GM12875 (cell line): ENCODE measurements around the gene ADAMTSL5.
"Not testable (repeated sequence)": the region's sequence is repeated elsewhere in the genome, so short reads cannot be mapped to it uniquely, and the experiment has no call there.

Experiments used
- H3K4me3 ChIP-seq: one replicate; pipeline ENCODE4 v1.5.1; 2011; ENCODE audit warnings: low read depth, low read length, control low read depth
- TF ChIP-seq, protein P1 (sequence below): IDR thresholded peaks from 2 replicates; pipeline ENCODE4 v1.5.1; 2011; ENCODE audit warnings: low read depth, mild to moderate bottlenecking, control low read depth, inconsistent platforms, low read length, moderate library complexity, borderline replicate concordance; ENCODE audit not compliant: insufficient read depth

ADAMTSL5 gene

DNA sequence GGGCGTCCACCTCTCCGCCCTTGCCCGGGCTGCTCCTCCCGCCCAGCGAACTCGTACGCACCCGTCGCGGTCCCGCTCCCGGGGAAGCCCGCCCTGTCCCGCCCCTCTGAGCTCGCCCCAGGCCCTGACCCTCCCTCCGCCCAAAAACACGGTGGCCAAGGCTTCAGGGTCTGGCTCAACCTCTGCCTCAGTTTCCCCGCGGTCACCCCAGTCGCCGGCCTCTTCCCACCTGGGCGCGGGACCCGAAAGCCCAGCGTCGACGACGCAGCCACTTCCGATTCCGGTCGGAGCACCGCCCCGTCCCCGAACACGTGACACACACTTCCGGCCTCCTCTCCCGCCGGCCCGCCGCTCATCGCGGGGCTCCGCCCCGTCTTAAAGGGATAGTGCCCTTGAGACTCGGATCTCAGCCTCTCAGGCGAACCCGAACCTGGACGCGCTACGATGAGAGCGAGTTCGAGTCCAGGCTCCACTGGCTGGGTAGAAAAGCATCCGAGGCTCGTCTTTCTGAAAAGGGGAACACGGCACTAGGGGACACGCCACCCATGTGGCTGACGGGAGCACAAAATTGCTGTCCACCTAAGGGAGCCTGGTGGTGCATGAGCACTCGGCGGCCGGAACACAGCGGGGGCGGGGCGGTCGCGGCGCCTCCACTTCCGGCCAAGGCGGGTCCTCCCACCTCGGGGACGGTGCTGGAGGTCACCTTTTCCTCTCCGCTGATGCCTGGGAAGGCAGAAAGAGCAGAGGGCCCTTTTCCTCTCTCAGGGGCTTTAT lies 33.7 kb downstream of the ADAMTSL5 start, which contains the start of gene C19orf25:
Gene C19orf25, minus strand, starts transcription at position 282 of the 774 bp plus-strand sequence. CDS start 312 bp downstream, outside the sequence.
- H3K4me3 ChIP-seq = peak within 1 kb of the TSS; percentile 89
- TF ChIP-seq, protein P1, sequence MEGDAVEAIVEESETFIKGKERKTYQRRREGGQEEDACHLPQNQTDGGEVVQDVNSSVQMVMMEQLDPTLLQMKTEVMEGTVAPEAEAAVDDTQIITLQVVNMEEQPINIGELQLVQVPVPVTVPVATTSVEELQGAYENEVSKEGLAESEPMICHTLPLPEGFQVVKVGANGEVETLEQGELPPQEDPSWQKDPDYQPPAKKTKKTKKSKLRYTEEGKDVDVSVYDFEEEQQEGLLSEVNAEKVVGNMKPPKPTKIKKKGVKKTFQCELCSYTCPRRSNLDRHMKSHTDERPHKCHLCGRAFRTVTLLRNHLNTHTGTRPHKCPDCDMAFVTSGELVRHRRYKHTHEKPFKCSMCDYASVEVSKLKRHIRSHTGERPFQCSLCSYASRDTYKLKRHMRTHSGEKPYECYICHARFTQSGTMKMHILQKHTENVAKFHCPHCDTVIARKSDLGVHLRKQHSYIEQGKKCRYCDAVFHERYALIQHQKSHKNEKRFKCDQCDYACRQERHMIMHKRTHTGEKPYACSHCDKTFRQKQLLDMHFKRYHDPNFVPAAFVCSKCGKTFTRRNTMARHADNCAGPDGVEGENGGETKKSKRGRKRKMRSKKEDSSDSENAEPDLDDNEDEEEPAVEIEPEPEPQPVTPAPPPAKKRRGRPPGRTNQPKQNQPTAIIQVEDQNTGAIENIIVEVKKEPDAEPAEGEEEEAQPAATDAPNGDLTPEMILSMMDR = no peak

DNA sequence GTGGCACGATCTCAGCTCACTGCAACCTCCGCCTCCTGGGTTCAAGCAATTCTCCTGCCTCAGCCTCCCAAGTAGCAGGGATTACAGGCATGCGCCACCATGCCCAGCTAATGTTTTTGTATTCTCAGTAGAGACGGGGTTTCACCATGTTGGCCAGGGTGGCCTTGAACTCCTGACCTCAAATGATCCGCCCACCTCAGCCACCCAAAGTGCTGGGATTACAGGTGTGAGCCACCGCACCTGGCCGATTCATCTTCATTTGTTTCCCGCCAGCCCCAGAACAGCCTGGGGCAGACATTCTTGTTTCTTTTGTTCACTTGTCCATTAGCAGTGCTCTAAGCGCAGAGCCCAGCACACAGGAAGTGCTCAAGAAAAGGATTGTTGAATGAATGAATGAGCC lies 35.8 kb downstream of the ADAMTSL5 start:
- not testable (repeated sequence) for H3K4me3 ChIP-seq

DNA sequence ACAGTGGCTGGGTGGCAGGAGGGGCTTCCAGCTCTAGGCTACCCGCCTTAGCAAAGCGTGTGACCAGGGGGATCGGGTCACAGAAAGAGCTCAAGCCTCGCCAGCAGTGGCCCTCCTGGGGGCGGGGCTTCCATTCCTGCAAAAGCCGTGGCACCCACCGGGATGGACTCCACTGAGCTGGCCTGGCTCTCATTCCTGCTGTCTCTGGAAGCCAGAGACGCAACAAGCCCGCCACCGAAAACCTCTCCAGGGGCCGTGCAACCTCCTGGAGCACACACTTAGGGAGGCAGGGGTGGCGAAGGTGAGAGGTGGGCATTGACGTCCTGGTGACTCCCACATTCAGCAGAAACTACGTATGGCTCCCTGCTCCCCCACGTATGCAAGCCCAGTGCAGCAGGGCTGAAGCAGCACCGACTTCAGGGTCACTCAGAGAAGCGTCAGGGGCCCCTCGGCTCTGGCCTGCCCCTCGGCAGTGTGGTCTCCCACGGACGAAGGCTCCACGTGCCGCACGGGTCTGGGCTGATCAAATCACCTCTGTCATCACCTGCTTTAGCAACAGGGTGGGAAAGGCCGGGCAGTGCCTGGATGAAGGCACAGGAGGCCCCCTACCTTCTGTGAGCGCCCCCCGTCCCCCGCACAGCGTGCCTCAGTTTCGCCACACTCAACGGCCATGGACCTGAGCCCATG lies 36.9 kb downstream of the ADAMTSL5 start:
- H3K4me3 ChIP-seq = no peak overlapping the region
- TF ChIP-seq, protein P1 = no peak

DNA sequence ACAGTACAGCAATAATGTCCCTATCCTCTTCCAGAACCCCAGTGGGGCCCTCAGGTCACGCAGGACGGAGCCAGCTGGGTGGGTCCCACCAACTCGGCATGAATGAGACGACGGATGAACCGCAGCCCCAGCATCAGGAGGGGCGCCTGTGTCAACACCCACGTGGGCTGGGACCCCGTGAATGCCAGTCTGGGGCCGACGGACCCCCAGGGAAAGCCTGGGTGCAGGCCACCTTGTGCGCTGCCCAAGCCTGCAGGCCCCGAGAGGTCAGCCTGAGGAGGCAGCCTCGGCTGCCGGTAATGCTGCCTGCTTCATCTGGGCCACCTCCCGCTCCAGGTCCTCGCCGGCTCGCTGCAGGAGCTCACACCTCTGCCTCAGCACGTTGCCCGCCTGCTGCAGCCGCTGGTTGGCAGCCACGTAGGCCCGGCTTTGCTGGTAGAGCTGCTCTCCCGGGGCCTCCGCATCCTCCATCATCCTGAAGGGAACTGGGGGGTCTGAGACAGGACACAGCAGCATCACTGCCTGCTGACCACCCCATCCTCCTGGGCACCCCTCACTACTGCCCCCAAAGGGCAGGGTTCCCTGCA lies 38.0 kb downstream of the ADAMTSL5 start:
- TF ChIP-seq, protein P1 = no peak
- no peak overlapping the region for H3K4me3 ChIP-seq

DNA sequence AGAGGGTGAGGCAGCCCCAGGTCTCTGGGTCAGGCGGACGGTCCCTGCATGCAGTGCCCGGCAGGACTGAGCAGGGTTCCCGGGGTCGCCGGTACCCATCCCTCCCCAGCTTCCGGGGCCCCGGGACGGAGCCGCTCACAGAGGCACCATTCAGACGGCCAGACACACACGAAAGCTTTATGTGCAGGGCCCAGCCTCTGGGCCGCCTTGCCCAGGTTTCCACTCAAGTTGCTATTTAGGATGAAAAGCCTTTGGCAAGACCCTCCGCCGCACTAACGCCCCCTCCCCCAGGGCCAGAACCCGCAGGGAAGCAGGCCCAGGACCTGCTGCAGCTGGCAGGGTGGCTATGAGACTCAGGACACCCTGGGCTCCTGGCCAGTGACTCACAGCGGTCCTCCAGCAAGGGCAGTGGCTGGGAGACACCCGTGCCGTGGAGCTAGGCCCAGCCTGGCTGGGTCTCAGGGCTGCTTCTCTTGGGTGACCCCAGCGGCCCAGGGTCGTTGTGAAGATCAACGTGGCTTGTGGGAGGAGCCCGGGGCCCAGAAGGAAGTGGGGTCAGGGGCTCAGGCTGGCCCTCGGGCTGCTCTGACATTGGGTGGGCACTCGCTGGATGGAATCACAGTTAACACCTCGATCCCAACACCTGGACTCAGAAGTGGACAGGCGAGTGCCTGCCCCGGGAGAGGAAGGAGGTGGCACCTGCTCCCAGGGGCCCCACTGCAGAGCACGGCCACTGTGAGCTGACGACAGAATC lies 38.6 kb downstream of the ADAMTSL5 start:
- TF ChIP-seq, protein P1 = no peak
- no peak overlapping the region for H3K4me3 ChIP-seq

DNA sequence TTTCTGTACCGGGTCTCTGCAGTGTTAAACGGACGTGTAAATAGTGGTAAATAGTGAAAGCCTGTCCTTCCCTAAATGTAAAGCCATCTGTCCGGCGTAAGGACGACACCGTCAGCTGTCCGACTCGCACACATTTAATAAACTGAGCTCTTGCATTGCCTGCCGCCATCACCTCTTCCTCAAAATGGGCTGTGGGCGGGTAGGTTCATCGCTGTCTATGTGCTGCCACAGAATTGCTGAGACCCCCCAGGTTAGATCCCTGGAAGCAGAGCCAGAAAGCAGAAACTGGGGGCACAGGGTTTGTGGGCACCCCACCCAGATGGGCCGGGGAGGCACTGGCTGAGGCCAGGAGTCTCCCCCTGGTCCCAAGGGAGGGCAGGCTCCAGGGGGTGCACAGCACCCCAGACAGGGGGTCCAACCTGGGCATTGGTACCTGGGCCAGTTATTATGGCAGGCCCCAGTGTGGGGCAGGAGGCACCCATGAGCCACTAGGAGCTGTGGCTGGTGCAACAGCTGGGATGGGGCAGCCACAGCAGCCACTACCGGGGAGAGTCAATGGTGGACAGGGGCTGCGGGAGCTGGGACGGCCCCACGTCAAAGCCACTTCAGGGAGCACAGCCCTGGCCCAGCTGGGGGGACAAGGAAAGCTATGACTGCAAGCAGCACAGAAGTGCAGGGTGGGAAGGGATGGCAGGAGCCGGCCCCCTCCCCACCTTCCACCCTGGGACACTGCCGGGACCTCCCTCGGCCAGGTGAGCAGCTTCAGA lies 39.6 kb downstream of the ADAMTSL5 start:
- TF ChIP-seq, protein P1 = no peak
- H3K4me3 ChIP-seq = no peak overlapping the region
